Nephron progenitor cell (in vitro differentiated cells): ENCODE data around the gene SGMS1.

Experiments
- DNase-seq: peaks from one replicate; pipeline ENCODE4 v3.0.0; 2021
- H3K27ac Mint-ChIP-seq: 2 replicates; pipeline ENCODE4 v1.8.0; 2021; ENCODE audit warnings: mild to moderate bottlenecking, moderate library complexity, mixed read lengths
- H3K27me3 Mint-ChIP-seq: 2 replicates; pipeline ENCODE4 v1.8.0; 2021; ENCODE audit warnings: mild to moderate bottlenecking, low read depth, mixed read lengths; ENCODE audit not compliant: poor library complexity
- H3K36me3 Mint-ChIP-seq: 2 replicates; pipeline ENCODE4 v1.8.0; 2021; ENCODE audit warnings: low read depth, mixed read lengths
- H3K4me1 Mint-ChIP-seq: 2 replicates; pipeline ENCODE4 v1.8.0; 2021; ENCODE audit warnings: mixed read lengths
- H3K4me3 Mint-ChIP-seq: 2 replicates; pipeline ENCODE4 v1.8.0; 2021; ENCODE audit warnings: mild to moderate bottlenecking, moderate library complexity, mixed read lengths
- H3K9me3 Mint-ChIP-seq: 2 replicates; pipeline ENCODE4 v1.8.0; 2021; ENCODE audit warnings: mild to moderate bottlenecking, moderate library complexity, mixed read lengths
- TF ChIP-seq, protein P1 (sequence below): fragments of 200-600 bp; sonication (generic); IDR thresholded peaks from 2 replicates; pipeline ENCODE4 v1.5.0; 2021; ENCODE audit warnings: antibody characterized with exemption

Gene SGMS1

DNA sequence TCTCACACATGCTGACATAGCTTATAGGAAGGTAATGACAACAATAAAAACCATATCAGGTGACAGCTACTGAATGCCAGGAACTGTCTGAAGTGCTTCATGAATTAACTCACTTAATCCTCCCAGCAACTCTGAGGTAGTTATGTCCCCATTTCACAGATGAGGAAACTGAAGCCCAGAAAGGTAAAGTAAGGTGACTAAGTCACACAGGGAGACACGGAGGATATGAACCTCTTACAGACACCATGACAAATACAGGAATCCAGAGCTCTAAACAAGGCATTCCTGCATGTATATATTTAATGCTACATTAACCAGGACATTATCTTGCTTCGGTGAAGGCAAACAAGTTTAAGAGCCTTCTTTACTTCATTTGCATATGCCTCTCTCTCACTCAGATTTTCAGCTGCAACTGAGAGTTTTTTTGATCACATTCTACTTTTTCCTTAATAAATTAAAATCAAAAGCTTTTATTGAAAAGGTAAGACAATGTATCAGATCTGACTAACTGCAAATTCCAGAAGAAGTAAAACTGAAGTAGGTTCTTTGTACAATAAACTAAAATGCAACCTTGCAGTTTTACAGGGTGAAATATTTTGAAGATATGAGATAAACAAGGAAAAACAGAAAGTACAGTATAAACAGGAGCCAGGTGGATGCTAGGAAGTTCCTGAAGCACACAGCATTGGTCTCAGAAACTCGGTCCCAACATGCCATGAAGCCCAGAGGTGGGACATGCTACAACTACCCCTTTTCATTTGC, 79.5 kb downstream of the SGMS1 start:
- Mint-ChIP-seq H3K4me3 (no peak overlapping the region), H3K27me3 (peaks cover 3% of the 10 kb centered on the region), H3K4me1 (no peaks in the 10 kb centered on the region), H3K27ac (peak overlapping the region; percentile 15), H3K9me3 (peaks cover 23% of the 10 kb centered on the region), H3K36me3 (peaks cover 22% of the 10 kb centered on the region)
- TF ChIP-seq, protein P1, sequence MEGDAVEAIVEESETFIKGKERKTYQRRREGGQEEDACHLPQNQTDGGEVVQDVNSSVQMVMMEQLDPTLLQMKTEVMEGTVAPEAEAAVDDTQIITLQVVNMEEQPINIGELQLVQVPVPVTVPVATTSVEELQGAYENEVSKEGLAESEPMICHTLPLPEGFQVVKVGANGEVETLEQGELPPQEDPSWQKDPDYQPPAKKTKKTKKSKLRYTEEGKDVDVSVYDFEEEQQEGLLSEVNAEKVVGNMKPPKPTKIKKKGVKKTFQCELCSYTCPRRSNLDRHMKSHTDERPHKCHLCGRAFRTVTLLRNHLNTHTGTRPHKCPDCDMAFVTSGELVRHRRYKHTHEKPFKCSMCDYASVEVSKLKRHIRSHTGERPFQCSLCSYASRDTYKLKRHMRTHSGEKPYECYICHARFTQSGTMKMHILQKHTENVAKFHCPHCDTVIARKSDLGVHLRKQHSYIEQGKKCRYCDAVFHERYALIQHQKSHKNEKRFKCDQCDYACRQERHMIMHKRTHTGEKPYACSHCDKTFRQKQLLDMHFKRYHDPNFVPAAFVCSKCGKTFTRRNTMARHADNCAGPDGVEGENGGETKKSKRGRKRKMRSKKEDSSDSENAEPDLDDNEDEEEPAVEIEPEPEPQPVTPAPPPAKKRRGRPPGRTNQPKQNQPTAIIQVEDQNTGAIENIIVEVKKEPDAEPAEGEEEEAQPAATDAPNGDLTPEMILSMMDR: no peak
- no peak for DNase-seq

DNA sequence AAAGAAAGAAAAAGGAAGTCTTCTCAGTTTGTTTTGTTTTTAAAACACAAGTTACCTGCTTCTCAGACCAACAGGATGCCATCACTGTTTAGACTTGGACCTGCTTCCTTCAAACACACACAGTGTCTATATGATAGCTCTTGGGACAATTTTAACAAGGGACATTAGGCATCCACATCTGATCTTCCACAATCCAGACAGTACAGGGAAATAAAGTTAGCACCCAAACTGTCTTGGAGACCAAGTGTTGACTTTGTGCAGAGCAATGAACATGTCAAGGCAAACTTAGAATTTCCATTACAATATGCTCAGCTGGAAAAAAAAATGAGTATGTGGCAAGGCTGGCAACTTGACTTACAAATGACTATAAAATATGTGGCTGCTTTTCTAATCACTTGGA, 80.9 kb downstream of the SGMS1 start:
- H3K4me3 Mint-ChIP-seq: no peak overlapping the region
- no peaks in the 10 kb centered on the region for H3K4me1 Mint-ChIP-seq
- H3K36me3 Mint-ChIP-seq: peaks cover 10% of the 10 kb centered on the region
- DNase-seq: no peak
- peaks cover 12% of the 10 kb centered on the region for H3K9me3 Mint-ChIP-seq
- H3K27me3 Mint-ChIP-seq: peaks cover 3% of the 10 kb centered on the region
- TF ChIP-seq, protein P1: no peak
- no peak overlapping the region for H3K27ac Mint-ChIP-seq

DNA sequence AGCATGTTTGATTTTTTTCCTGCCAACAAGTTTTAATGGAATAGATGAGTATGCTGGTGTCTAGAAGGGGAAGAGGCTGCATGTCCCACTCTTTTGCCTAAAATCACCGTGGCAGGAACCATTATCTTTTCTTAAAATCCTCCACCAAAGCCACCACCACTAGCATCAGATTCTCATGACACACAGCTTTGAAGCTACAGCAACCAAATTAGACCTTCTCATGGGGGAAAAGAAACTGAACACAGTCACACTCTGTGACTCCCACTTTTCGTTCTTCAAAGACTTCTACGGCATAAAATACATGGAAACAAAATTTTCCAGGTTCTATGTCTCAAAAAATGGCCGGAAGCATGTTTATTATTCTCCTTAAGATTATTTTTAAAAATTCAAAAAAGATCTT, 81.8 kb downstream of the SGMS1 start:
- TF ChIP-seq, protein P1: no peak
- H3K9me3 Mint-ChIP-seq: peaks cover 2% of the 10 kb centered on the region
- peaks cover 2% of the 10 kb centered on the region for H3K36me3 Mint-ChIP-seq
- DNase-seq: no peak
- H3K27me3 Mint-ChIP-seq: peaks cover 3% of the 10 kb centered on the region
- H3K4me3 Mint-ChIP-seq: no peak overlapping the region
- no peak overlapping the region for H3K27ac Mint-ChIP-seq
- no peaks in the 10 kb centered on the region for H3K4me1 Mint-ChIP-seq

DNA sequence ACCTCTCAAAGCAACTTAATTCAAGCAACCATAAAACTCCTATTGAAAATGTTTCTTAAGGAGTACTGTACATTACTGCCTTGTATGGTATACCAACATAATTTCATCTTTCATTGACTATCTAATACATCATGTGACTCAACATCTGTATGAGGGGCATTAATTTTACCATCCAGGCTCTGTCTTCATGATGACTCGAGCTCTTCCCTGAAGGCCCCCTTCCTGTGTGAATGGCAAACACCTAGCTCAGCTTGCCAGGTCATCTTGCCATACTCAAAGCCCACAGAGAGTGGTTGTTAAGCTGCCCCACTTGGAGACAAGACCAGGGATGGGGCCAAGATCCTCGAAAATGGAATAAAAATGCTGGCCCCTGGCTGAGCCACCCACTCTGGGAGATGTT, 82.4 kb downstream of the SGMS1 start:
- Mint-ChIP-seq H3K27ac (no peak overlapping the region), H3K36me3 (no peaks in the 10 kb centered on the region), H3K27me3 (peaks cover 3% of the 10 kb centered on the region), H3K9me3 (no peaks in the 10 kb centered on the region), H3K4me1 (no peaks in the 10 kb centered on the region), H3K4me3 (no peak overlapping the region)
- TF ChIP-seq, protein P1: no peak
- DNase-seq: no peak

DNA sequence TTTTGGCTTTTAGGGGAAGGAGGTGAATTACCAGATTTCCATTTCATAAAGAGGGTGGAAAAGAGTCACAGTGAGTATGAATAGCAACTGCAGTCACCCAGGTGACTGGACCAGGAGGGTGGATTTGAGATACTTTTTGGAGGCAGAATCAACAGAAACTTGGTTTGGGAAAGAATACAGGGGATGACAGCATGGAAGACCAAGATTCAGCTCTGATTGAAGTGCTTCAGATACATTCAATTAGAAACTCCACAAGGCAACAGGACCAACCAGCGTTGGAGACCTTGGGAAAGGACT, 83.0 kb downstream of the SGMS1 start:
- H3K9me3 Mint-ChIP-seq: no peaks in the 10 kb centered on the region
- no peaks in the 10 kb centered on the region for H3K36me3 Mint-ChIP-seq
- TF ChIP-seq, protein P1: no peak
- no peak overlapping the region for H3K4me3 Mint-ChIP-seq
- DNase-seq: no peak
- peak overlapping the region; percentile 6 for H3K27ac Mint-ChIP-seq
- no peaks in the 10 kb centered on the region for H3K4me1 Mint-ChIP-seq
- peaks cover 3% of the 10 kb centered on the region for H3K27me3 Mint-ChIP-seq
